IPS-18a (cell line): Measurements from ENCODE around the gene CCDC92.

Source experiments
- H3K27ac ChIP-seq: one replicate; pipeline ENCODE4 v1.5.1; 2013; ENCODE audit warnings: low read length
- H3K27me3 ChIP-seq: one replicate; pipeline ENCODE4 v1.6.1; 2013; ENCODE audit warnings: mild to moderate bottlenecking, low read length; ENCODE audit not compliant: control insufficient read depth, insufficient read depth
- H3K36me3 ChIP-seq: one replicate; pipeline ENCODE4 v1.6.1; 2013; ENCODE audit warnings: low read depth, low read length; ENCODE audit not compliant: control insufficient read depth
- H3K4me1 ChIP-seq: one replicate; pipeline ENCODE4 v1.6.1; 2013; ENCODE audit warnings: low read depth, low read length; ENCODE audit not compliant: control insufficient read depth
- H3K4me3 ChIP-seq: one replicate; pipeline ENCODE4 v1.5.1; 2013; ENCODE audit warnings: low read length
- H3K9ac ChIP-seq: one replicate; pipeline ENCODE4 v1.6.1; 2013; ENCODE audit warnings: mild to moderate bottlenecking, low read length, moderate library complexity
- H3K9me3 ChIP-seq: one replicate; pipeline ENCODE4 v1.6.1; 2013; ENCODE audit warnings: low read depth, low read length; ENCODE audit not compliant: control insufficient read depth

The CCDC92 gene

GRCh38 chr12:123894823-123895345, 77.7 kb downstream of the CCDC92 start:
- H3K9me3 ChIP-seq = no peaks in the 10 kb centered on the region
- no peaks in the 10 kb centered on the region for H3K27me3 ChIP-seq
- no peaks in the 10 kb centered on the region for H3K4me1 ChIP-seq
- H3K9ac ChIP-seq = no peak overlapping the region
- H3K36me3 ChIP-seq = no peaks in the 10 kb centered on the region
- no peak overlapping the region for H3K4me3 ChIP-seq
- H3K27ac ChIP-seq = no peak overlapping the region

- H3K9ac ChIP-seq = no peak overlapping the region
Measured at GRCh38 chr12:123893276-123893675, 79.4 kb downstream of the CCDC92 start.

GRCh38 chr12:123892853-123893252, 79.8 kb downstream of the CCDC92 start:
- Histone ChIP-seq H3K27ac (no peak overlapping the region), H3K9ac (no peak overlapping the region), H3K4me3 (no peak overlapping the region), H3K9me3 (no peaks in the 10 kb centered on the region), H3K36me3 (no peaks in the 10 kb centered on the region), H3K27me3 (no peaks in the 10 kb centered on the region), H3K4me1 (no peaks in the 10 kb centered on the region)

More at GRCh38 chr12:123893276-123893675, 79.4 kb downstream of the CCDC92 start:
- Histone ChIP-seq H3K9me3 (no peaks in the 10 kb centered on the region), H3K4me1 (no peaks in the 10 kb centered on the region), H3K4me3 (no peak overlapping the region), H3K27ac (no peak overlapping the region), H3K36me3 (no peaks in the 10 kb centered on the region), H3K27me3 (no peaks in the 10 kb centered on the region)

GRCh38 chr12:123892180-123892559, 80.5 kb downstream of the CCDC92 start:
- Histone ChIP-seq H3K9ac (no peak overlapping the region), H3K27me3 (no peaks in the 10 kb centered on the region), H3K9me3 (no peaks in the 10 kb centered on the region), H3K4me3 (no peak overlapping the region), H3K36me3 (no peaks in the 10 kb centered on the region), H3K4me1 (no peaks in the 10 kb centered on the region), H3K27ac (no peak overlapping the region)

- Histone ChIP-seq H3K4me3 (no peak overlapping the region), H3K27me3 (no peaks in the 10 kb centered on the region), H3K4me1 (no peaks in the 10 kb centered on the region), H3K36me3 (no peaks in the 10 kb centered on the region), H3K9ac (no peak overlapping the region), H3K27ac (no peak overlapping the region), H3K9me3 (no peaks in the 10 kb centered on the region)
Measured at GRCh38 chr12:123891516-123892179, 81.0 kb downstream of the CCDC92 start.

GRCh38 chr12:123891011-123891410, 81.6 kb downstream of the CCDC92 start:
- no peak overlapping the region for H3K27ac ChIP-seq
- H3K4me3 ChIP-seq = no peak overlapping the region
- no peaks in the 10 kb centered on the region for H3K27me3 ChIP-seq
- H3K4me1 ChIP-seq = no peaks in the 10 kb centered on the region
- H3K9ac ChIP-seq = no peak overlapping the region
- H3K36me3 ChIP-seq = no peaks in the 10 kb centered on the region
- H3K9me3 ChIP-seq = no peaks in the 10 kb centered on the region

GRCh38 chr12:123890536-123890902, 82.1 kb downstream of the CCDC92 start:
- Histone ChIP-seq H3K27ac (no peak overlapping the region), H3K27me3 (no peaks in the 10 kb centered on the region), H3K4me3 (no peak overlapping the region), H3K9ac (no peak overlapping the region), H3K9me3 (no peaks in the 10 kb centered on the region), H3K4me1 (no peaks in the 10 kb centered on the region), H3K36me3 (no peaks in the 10 kb centered on the region)

- Histone ChIP-seq H3K27ac (no peak overlapping the region), H3K9ac (no peak overlapping the region), H3K4me3 (no peak overlapping the region), H3K27me3 (no peaks in the 10 kb centered on the region), H3K4me1 (no peaks in the 10 kb centered on the region), H3K36me3 (no peaks in the 10 kb centered on the region), H3K9me3 (no peaks in the 10 kb centered on the region)
Measured at GRCh38 chr12:123889848-123890535, 82.6 kb downstream of the CCDC92 start.

- no peaks in the 10 kb centered on the region for H3K4me1 ChIP-seq
Measured at GRCh38 chr12:123888989-123889388, 83.6 kb downstream of the CCDC92 start.

GRCh38 chr12:123886931-123887582, 85.6 kb downstream of the CCDC92 start:
- Histone ChIP-seq H3K4me3 (no peak overlapping the region), H3K9ac (no peak overlapping the region), H3K36me3 (no peaks in the 10 kb centered on the region), H3K27me3 (no peaks in the 10 kb centered on the region), H3K4me1 (no peaks in the 10 kb centered on the region), H3K9me3 (no peaks in the 10 kb centered on the region), H3K27ac (no peak overlapping the region)

More at GRCh38 chr12:123888989-123889388, 83.6 kb downstream of the CCDC92 start:
- no peaks in the 10 kb centered on the region for H3K36me3 ChIP-seq
- no peak overlapping the region for H3K4me3 ChIP-seq
- H3K9me3 ChIP-seq = no peaks in the 10 kb centered on the region
- H3K9ac ChIP-seq = no peak overlapping the region
- H3K27me3 ChIP-seq = no peaks in the 10 kb centered on the region
- no peak overlapping the region for H3K27ac ChIP-seq

- Histone ChIP-seq H3K4me1 (no peaks in the 10 kb centered on the region), H3K9ac (no peak overlapping the region), H3K27ac (no peak overlapping the region), H3K4me3 (no peak overlapping the region), H3K9me3 (no peaks in the 10 kb centered on the region), H3K27me3 (no peaks in the 10 kb centered on the region), H3K36me3 (no peaks in the 10 kb centered on the region)
Measured at GRCh38 chr12:123886258-123886657, 86.4 kb downstream of the CCDC92 start.
